ENCODE data around the gene LUC7L. TPM values are rescaled to one million over a fixed set of nuclear protein-coding genes. Genes with fewer than 3 reads are reported as not detected.

LUC7L gene
- total RNA-seq, 6 experiments from 2014 or later, result 35.8 to 47.5 (median 41.7) TPM

GRCh38 chr16:273547-274421, 44.5 kb upstream of the LUC7L start:
- H3K27ac Mint-ChIP-seq, result no peak overlapping the region
- TF ChIP-seq CTCF (IDR thresholded peaks at IDR 0.05), result no peak
- no peaks in the 10 kb centered on the region for H3K4me1 Mint-ChIP-seq (ENCODE audit: low read depth)
- no peak overlapping the region for H3K4me3 Mint-ChIP-seq
- no peaks in the 10 kb centered on the region for H3K36me3 Mint-ChIP-seq (ENCODE audit: low read depth)
- no peak for DNase-seq
- no peaks in the 10 kb centered on the region for H3K9me3 Mint-ChIP-seq
- H3K27me3 Mint-ChIP-seq (ENCODE audit: insufficient read depth), result peaks cover 5% of the 10 kb centered on the region

DNA sequence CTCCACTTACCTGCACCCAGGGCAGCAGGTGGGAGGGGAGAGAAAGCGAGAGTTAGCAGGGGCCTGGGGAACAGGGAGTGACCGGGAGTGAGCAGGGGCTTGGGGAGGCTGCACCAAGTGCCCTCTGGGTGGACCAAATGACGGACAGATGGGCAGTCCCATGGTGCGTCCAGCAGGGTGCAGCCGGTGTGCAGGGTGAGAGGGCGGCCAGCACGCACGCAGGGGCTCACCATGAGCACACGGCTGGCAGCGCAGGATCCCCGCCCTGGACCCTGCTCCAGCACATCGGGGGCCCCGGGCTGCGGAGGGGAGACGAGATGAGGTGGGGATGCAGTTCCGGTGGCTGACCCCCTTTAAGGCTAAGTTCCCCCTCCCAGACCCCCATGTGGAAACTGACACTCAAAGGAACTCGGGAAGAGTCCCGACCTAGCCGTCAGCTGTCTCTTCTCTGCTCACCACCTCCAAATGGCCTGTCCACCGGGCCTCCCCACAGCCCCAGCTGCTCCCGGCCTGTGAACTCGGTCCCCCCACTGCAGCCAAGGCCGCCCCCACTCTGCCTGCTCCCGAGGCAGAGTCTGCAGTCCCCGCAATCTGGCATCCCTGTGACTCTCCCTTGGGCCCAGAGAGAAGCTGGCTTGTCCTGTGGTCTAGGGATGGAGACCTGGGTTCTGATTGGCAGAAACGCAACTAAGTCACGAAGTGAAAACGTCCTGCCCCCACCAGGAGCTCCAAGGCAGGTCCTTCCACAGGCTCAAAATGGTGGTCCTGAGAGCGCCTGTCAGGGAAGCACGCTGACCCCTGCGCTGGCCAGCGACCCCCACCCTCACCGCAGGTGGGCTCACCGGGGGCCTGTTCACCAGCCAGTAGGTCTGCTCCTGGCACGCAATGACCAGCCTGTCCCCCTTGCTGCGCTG, 43.6 kb upstream of the LUC7L start:
- Mint-ChIP-seq H3K4me1 (ENCODE audit: low read depth) (no peaks in the 10 kb centered on the region), H3K27me3 (ENCODE audit: insufficient read depth) (peaks cover 5% of the 10 kb centered on the region), H3K27ac (no peak overlapping the region), H3K4me3 (no peak overlapping the region), H3K36me3 (ENCODE audit: low read depth) (no peaks in the 10 kb centered on the region), H3K9me3 (no peaks in the 10 kb centered on the region)
- no peak for TF ChIP-seq CTCF (IDR thresholded peaks at IDR 0.05)
- no peak for DNase-seq

DNA sequence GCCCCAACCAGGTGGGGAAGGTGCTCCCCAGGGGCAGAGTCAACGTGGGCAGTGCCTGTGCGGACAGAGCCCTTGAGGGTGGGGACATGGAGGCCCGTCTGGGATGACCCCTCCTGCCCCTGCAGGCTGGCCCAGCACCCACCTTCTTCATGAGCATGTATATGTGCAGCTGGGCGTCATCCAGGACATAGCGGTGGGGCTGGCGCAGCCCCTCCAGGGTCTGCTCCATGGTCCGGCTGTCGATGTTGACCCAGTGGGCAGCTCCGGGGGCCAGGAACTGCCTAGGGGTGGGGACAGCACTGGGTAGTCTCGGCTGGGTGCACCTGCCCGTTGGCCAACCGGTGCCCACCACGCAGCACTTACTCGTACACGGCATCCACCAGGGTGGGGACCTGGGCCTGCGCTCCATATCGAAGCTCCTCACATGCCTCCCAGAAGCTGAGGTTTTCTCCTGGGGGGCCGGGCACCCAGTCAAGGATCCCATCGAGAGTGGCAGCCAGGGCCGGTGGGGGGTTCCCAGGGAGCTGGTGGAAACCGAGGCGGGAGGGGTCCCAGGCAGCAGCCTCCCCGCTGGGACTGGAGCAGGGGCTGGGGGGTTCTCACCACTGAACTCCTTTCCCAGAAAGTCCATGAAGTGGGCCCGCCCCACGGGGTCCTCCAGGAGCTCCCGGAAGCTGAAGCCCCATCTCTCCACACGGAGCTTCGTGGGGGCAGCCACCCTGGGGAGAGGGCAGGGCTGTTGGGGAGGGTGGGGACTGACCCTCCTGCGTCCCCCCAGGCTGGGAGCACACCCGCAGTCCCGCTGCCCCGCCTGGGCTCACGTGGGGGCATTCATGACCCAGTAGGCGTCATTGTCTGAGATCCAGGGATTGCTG, 41.4 kb upstream of the LUC7L start:
- no peak for TF ChIP-seq CTCF (IDR thresholded peaks at IDR 0.05)
- peaks cover 4% of the 10 kb centered on the region for H3K27me3 Mint-ChIP-seq (ENCODE audit: insufficient read depth)
- no peak overlapping the region for H3K4me3 Mint-ChIP-seq
- peaks cover 4% of the 10 kb centered on the region; the same call in 1 of the 2 replicates for H3K4me1 Mint-ChIP-seq (ENCODE audit: low read depth)
- no peak overlapping the region for H3K27ac Mint-ChIP-seq
- H3K36me3 Mint-ChIP-seq (ENCODE audit: low read depth), result no peaks in the 10 kb centered on the region
- no peaks in the 10 kb centered on the region for H3K9me3 Mint-ChIP-seq
- no peak for DNase-seq

DNA sequence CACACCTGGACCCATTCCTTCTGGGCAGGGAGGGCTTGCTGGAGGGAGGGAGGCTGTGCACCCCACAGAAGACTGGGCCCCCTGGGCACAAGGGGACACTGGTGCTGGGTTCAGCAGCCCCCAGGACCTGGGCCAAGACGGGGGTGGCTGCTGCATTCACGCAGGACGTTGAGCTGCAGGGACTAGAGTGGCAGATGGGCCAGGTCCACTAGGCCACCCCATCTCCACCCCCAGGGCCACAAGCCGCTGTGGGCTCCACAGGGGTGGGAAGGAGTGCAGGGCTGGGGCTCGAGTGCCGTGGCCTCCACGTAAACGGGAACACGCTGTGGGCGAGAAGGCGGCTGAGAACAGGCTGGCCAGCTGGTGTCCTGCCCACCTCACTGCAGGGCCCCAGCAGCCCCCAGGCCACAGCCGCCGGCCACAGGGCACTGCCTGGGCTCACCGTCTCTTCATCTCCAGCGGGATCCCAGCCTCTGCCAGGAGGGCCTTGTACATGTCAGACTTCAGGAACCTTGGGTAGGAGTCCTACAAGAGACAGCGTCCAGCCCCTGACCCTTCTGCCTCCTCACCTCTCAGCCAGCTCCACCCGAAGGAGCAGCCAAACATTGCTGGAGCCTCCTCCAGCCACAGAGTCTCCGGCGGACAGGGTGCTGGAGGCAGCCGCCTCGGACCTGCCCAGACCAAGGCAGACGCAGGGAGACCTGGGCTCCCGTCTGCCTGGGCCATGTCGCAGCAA, 40.0 kb upstream of the LUC7L start:
- no peak for TF ChIP-seq CTCF (IDR thresholded peaks at IDR 0.05)
- H3K9me3 Mint-ChIP-seq, result no peaks in the 10 kb centered on the region
- no peak overlapping the region for H3K27ac Mint-ChIP-seq
- no peak overlapping the region for H3K4me3 Mint-ChIP-seq
- DNase-seq, result no peak
- no peaks in the 10 kb centered on the region for H3K36me3 Mint-ChIP-seq (ENCODE audit: low read depth)
- H3K27me3 Mint-ChIP-seq (ENCODE audit: insufficient read depth), result peaks cover 6% of the 10 kb centered on the region
- H3K4me1 Mint-ChIP-seq (ENCODE audit: low read depth), result peaks cover 5% of the 10 kb centered on the region; the same call in 1 of the 2 replicates

All from HFFc6 (cell line).